Caki2 (cell line): ENCODE results near the gene HNRNPH3. TPM values are rescaled to one million over a fixed set of nuclear protein-coding genes. Genes with fewer than 3 reads are reported as not detected.

ENCODE experiments used
- DNase-seq: peaks from one replicate; pipeline ENCODE4 v3.0.0-alpha.2; 2015; ENCODE audit warnings: low read depth
- in situ Hi-C: cut with HindIII; loops from 2 replicates; pipeline ENCODE4 v1.10.0; 2016; ENCODE audit warnings: low sequenced_read_pairs, low pct_unique_long_range_greater_than_20kb, mixed read lengths
- total RNA-seq: library from RNA; depleted of rRNA; stranded (reverse); fragments of >200 nt; shearing (Covaris generic); gene quantifications from 2 replicates; pipeline ENCODE4 v1.2.3, GENCODE V29; 2014; ENCODE audit warnings: low replicate concordance

HNRNPH3 gene
- total RNA-seq, 1 experiment from 2014 or later = 18.9 TPM

DNA sequence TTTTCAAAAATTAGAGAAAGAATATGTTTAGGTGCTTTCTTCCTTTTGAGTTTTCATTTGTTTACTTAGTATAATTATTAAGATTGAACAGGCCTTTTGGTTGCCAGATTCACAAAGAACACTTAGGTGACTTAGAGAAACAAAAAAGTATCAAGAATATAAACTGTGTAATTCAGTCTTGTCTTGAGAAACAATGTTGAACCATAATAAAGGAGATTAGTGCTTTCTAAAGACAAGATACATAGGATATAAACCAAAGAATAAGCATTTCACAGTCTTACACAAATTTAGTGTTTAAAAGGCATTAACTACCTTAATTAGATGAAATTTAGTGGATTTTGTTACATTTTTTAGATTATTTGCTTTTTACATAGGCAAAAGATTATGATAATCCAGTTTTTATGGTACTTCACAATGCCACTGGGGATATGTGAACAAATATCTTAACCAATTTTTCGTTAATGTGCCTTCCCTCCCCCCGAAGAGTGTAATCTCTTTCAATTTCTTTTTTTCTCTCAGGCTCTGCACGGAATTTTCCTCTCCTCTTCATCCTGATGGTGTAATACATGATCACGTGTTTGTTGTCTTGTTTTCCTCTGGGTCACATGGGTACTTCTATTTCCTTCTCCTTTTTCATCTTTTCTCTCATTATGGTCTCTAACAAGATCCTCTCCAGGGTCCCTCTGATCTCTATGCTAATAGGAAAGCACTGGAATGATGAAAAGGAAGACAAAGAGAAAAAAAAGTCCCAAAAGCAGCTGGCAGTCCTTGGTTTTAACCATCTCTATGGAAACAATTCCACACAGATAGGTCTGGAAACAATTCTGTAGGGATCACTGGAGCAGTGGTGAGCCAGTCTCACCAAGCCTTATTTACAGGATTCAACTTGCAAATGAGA lies 3.7 kb upstream of the HNRNPH3 start:
- in situ Hi-C loops = no loop called here
- peak; percentile 59 for DNase-seq

- DNase-seq = no peak
- in situ Hi-C loops = no loop called here
Measured at GRCh38 chr10:68329506-68329861, 2.4 kb upstream of the HNRNPH3 start.

- in situ Hi-C loops = no loop called here
- peak; percentile 35 for DNase-seq
Measured at GRCh38 chr10:68330852-68331454, 911 bp upstream of the HNRNPH3 start.

DNA sequence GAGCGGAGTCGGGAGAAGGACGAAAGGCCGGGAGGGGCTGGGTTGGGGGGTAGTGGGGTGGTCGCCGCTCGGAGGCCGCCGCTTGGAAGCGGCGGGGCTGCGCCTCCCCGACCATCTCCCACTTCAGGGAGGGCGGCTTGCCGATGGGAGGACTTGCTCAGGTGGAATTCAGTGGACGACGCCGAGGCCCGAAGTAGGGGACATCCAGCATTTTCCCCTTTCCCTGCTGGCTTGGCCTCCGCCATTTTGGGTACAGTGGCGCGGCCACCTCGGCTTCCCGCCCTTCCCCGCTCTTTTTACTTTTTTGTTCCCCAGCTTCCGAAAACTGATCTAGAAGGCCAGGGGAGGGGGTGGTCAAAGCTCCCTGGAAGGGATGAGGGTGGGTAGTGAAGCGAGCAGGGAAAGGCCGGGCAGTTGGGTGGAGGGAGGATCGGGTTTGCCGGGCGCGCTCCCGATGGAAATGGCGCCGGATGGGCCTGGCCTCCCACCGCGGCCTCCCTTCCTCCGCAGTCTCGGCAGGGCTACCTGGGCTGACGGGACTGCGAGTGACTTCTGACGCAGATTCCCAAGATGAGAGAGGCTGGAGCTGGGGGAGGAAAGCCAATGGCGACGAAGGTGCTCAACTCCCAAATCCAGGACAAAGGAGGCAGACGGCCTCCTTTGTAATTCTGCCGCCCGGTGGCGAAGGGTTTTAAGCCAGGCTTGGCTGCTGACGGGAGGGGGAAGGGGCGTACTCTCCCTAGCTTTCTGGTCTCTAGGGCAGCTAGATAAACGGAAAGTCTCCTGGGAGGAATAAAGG lies 594 bp downstream of the HNRNPH3 start, which contains the start of gene PBLD:
TSS of gene PBLD (minus strand) at position 670 of the 799 bp plus-strand sequence. CDS start 26,084 bp downstream, outside the sequence.
- DNase-seq = peak; percentile 84

DNA sequence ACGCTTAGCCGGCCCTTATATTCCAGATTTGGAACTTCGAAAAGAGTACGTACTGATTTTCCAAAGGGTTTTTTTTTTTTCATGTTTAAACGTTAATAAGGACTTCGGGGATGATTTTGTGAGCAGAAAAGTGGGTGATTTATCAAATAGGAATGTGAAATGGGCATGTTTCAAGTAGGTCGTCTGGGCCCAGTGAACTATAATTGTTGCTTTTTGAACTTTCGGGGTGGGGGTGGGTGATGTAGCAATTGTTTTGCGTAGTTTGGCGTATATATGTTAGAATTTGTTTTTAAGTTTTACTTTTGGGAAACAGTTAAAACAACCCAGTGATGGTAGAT lies 1.2 kb downstream of the HNRNPH3 start:
- in situ Hi-C loops = no loop called here
- DNase-seq = no peak

More for the DNA sequence above, 594 bp downstream of the HNRNPH3 start, which contains the start of gene PBLD:
- in situ Hi-C loops = no loop called here

- DNase-seq = no peak
- in situ Hi-C loops = no loop called here
Measured at GRCh38 chr10:68333440-68334431, 1.9 kb downstream of the HNRNPH3 start.

DNA sequence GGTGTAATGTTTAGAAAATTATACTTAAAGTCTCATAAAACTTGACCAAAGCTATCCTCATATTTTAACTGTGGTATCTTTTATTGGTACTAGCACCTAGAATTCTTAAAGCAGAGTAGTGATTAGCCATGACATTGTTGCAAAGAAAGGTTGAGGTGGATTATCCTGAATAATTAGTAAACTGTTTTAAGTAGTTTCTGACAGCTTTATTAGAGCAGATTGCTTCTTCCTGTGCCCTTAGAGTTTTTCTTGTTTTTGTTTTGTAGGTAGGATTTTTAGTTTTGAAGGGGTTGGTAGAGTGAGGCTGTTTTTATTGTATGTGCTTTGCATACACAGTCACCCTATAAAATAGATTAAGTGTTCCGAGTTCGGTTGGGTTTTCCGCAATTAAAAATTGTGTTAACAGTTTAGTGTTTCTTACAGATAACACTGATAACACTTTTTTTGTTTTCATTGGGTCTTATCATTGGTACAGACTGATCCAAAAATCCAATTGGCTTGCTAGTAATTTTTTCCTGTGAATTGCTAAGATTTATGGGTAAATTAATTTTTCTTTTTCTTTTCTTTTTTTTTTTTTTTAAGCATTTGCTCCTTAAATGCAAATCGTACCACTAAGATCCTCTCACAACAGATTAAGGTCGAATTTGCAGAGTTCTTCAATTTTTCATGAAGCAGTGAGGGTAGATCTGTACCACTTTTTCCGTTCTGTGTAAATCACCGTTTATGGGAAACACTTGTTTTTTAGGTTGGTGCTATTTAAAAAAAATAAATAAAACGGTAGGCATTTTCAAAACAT lies 3.0 kb downstream of the HNRNPH3 start:
- in situ Hi-C loops = no loop called here
- no peak for DNase-seq

GRCh38 chr10:68336754-68337351 lies 5.0 kb downstream of the HNRNPH3 start:
- in situ Hi-C loops = no loop called here
- no peak for DNase-seq

GRCh38 chr10:68340358-68341080 lies 8.7 kb downstream of the HNRNPH3 start:
- DNase-seq = no peak
- in situ Hi-C loops = no loop called here

- in situ Hi-C loops = no loop called here
- no peak for DNase-seq
Measured at GRCh38 chr10:68342909-68343516, 11.1 kb downstream of the HNRNPH3 start.

DNA sequence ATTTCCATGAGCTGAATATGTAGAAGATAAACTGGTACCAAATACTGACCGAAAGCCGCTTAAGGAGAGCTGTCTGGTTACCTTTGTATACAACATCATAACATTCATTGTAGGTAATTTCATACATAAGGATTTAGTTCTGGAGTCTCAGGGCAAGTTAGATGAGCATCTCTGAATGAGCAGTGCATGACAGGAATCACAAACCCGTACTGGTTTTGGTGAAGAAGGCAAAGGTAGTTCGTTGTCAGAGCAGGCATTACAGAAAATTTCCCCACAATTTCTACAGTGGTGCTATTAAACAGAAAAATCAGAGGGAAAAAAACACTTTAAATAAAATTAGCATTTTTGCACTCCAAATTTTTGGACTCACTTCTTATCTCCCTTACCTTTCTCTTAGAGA lies 13.8 kb downstream of the HNRNPH3 start:
- DNase-seq = no peak
- in situ Hi-C loops = no loop called here

GRCh38 chr10:68346774-68347173 lies 14.9 kb downstream of the HNRNPH3 start:
- in situ Hi-C loops = no loop called here
- DNase-seq = no peak

GRCh38 chr10:68348265-68348741 lies 16.4 kb downstream of the HNRNPH3 start:
- in situ Hi-C loops = no loop called here
- DNase-seq = no peak

- in situ Hi-C loops = no loop called here
- DNase-seq = no peak
Measured at GRCh38 chr10:68353537-68353936, 21.7 kb downstream of the HNRNPH3 start.

DNA sequence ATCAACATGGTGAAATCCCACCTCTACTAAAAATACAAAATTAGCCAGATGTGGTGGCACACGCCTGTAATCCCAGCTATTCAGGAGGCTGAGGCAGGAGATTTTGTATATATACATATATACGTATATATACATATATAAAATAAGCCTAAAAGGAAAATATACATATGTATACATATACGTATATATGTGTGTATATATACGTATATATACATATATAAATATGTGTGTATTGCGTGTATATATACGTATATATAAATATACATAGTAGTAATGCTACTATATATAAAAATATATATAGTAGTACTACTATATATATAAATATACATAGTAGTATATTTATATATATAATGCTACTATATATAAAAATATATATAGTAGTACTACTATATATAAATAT lies 27.3 kb downstream of the HNRNPH3 start:
- no peak for DNase-seq
- in situ Hi-C loops = no loop called here

DNA sequence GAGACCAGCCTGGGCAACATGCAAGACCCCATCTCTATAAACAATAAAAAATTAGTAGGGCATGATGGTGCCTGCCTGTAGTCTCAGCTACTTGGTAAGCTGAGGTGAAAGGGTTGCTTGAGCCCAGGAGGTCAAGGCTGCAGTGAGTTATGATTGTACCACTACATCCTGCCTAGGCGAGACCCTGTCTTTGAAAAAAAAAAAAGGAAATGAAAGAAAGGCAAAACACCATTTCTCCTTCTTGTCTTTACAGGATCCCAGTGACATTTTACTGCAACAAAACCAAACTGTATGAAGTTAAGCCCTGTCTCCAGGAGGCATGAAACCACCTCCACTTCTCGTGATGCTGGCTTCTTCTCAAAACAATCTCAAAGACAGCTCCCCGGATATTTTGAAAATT lies 30.7 kb downstream of the HNRNPH3 start:
- no peak for DNase-seq
- in situ Hi-C loops = no loop called here
